NCI-H187 (cell line): Measurements from ENCODE around the gene PCDHGA10.
"Not testable (repeated sequence)": the region's sequence is repeated elsewhere in the genome, so short reads cannot be mapped to it uniquely, and the experiment has no call there.

Experiments
- DNase-seq, 2 experiments: peaks; one replicate each; lab custom pipeline; 2025; lab: John Stamatoyannopoulos, UW

The PCDHGA10 gene

GRCh38 chr5:141412854-141413539, at the start of gene PCDHGA10:
TSS of gene PCDHGA10 (plus strand) at chr5:141412987. CDS start at chr5:141413176, 189 bp downstream.
- DNase-seq = no peak

GRCh38 chr5:141363952-141364660, 48.7 kb upstream of the PCDHGA10 start, which contains the start of gene PCDHGA5:
TSS of gene PCDHGA5 (plus strand) at chr5:141364162. CDS start at chr5:141364331, 169 bp downstream.
- DNase-seq = no peak

GRCh38 chr5:141366016-141366896, 46.5 kb upstream of the PCDHGA10 start:
- DNase-seq = no peak

- DNase-seq = no peak
These were observed 42.6 kb upstream of the PCDHGA10 start, which contains the start of gene PCDHGB3 for GRCh38 chr5:141369994-141370848. TSS of gene PCDHGB3 (plus strand) at chr5:141370242. CDS start at chr5:141370395, 153 bp downstream.

GRCh38 chr5:141371572-141372475, 41.0 kb upstream of the PCDHGA10 start:
- DNase-seq = no peak

GRCh38 chr5:141373673-141374317, 39.0 kb upstream of the PCDHGA10 start, which contains the start of gene PCDHGA6:
TSS of gene PCDHGA6 (plus strand) at chr5:141373891. CDS start at chr5:141374084, 193 bp downstream.
- no peak for DNase-seq

GRCh38 chr5:141374627-141375026, 38.2 kb upstream of the PCDHGA10 start:
- no peak for DNase-seq

GRCh38 chr5:141375444-141376155, 37.2 kb upstream of the PCDHGA10 start:
- DNase-seq = not testable (repeated sequence)

- no peak for DNase-seq
These were observed 30.1 kb upstream of the PCDHGA10 start, which contains the start of gene PCDHGA7 for GRCh38 chr5:141382469-141383294. TSS of gene PCDHGA7 (plus strand) at chr5:141382742. CDS start at chr5:141382900, 158 bp downstream.

GRCh38 chr5:141383345-141383744, 29.4 kb upstream of the PCDHGA10 start:
- DNase-seq = no peak

GRCh38 chr5:141384471-141385267, 28.1 kb upstream of the PCDHGA10 start:
- DNase-seq = no peak

- DNase-seq = not testable (repeated sequence)
These were observed 25.1 kb upstream of the PCDHGA10 start, which contains the start of gene PCDHGB4 for GRCh38 chr5:141387557-141388311. TSS of gene PCDHGB4 (plus strand) at chr5:141387698. CDS start at chr5:141387885, 187 bp downstream.

GRCh38 chr5:141388661-141389060, 24.1 kb upstream of the PCDHGA10 start:
- no peak for DNase-seq

- DNase-seq = no peak
These were observed 23.4 kb upstream of the PCDHGA10 start for GRCh38 chr5:141389153-141390042.
